AG04449 (cell line): ENCODE data around the gene OR6J1.
A peak's percentile ranks its signal among the peaks of the same experiment; 100 is the strongest.

Experiments
- CTCF ChIA-PET: fragments of 350-600 bp; formaldehyde crosslinking; extraction: SDS; loops from one replicate; lab custom pipeline; 2021; ENCODE audit warnings: antibody characterized with exemption; lab: Yijun Ruan, JAX
- POLR2A ChIA-PET: fragments of 400-600, 350-600 bp; formaldehyde crosslinking; extraction: SDS; loops from one replicate; lab custom pipeline; 2020; ENCODE audit warnings: antibody characterized with exemption, inconsistent platforms; lab: Yijun Ruan, JAX
- DNase-seq: peaks from one replicate; pipeline ENCODE4 v3.0.0-alpha.2; 2010; ENCODE audit warnings: low read depth, low spot score
- H3K4me3 ChIP-seq: 2 replicates; pipeline ENCODE4 v1.5.1; 2011; ENCODE audit warnings: low read depth, mild to moderate bottlenecking, control low read depth, low read length
- TF ChIP-seq, protein P1 (sequence below): IDR thresholded peaks from one replicate; pipeline ENCODE4 v1.5.1; 2011; ENCODE audit warnings: mild to moderate bottlenecking, moderate library complexity, low read length, control low read depth, inconsistent platforms; ENCODE audit not compliant: insufficient read depth; ENCODE audit errors: missing control alignments

OR6J1 gene

DNA sequence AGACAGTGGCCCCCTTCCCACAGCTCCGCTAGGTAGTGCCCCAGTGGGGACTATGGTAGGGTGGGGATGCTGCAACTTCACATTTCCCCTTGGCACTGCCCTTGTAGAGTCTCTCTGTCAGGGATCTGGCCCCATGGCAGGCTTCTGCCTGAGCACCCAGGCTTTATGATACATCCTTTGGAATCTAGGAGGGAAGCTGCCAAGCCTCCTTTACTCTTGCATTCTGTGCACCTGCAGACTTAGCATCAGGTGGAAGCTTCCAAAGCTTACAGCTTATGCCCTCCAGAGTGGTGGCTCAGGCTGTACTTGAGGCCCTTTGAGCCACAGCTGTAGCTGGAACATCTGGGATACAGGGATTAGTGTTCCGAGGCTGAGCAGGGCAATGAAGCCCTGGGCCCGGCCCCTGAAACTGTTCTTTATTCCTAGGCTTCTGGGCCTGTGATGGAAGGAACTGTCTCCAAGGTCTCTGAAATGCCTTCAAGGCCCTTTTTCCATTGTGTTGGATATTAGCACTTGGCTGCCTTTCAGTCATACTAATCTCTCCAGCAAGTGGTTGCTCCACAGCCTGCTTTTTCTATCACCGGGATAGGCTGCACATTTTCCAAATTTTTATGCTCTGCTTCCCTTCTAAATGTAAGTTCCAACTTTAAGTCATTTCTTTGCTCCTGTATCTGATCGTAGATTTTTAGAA, 22.2 kb upstream of the OR6J1 start:
- TF ChIP-seq, protein P1, sequence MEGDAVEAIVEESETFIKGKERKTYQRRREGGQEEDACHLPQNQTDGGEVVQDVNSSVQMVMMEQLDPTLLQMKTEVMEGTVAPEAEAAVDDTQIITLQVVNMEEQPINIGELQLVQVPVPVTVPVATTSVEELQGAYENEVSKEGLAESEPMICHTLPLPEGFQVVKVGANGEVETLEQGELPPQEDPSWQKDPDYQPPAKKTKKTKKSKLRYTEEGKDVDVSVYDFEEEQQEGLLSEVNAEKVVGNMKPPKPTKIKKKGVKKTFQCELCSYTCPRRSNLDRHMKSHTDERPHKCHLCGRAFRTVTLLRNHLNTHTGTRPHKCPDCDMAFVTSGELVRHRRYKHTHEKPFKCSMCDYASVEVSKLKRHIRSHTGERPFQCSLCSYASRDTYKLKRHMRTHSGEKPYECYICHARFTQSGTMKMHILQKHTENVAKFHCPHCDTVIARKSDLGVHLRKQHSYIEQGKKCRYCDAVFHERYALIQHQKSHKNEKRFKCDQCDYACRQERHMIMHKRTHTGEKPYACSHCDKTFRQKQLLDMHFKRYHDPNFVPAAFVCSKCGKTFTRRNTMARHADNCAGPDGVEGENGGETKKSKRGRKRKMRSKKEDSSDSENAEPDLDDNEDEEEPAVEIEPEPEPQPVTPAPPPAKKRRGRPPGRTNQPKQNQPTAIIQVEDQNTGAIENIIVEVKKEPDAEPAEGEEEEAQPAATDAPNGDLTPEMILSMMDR: no peak
- no peak overlapping the region for H3K4me3 ChIP-seq
- DNase-seq: no peak
- ChIA-PET CTCF (interaction anchor here (0.7 to 1.7 kb wide), 5 partner anchors 9 to 188 kb away, joined by 3 to 8 read pairs (median 4); partner anchors contain the start of gene OR6J1), POLR2A (no interaction called here)

DNA sequence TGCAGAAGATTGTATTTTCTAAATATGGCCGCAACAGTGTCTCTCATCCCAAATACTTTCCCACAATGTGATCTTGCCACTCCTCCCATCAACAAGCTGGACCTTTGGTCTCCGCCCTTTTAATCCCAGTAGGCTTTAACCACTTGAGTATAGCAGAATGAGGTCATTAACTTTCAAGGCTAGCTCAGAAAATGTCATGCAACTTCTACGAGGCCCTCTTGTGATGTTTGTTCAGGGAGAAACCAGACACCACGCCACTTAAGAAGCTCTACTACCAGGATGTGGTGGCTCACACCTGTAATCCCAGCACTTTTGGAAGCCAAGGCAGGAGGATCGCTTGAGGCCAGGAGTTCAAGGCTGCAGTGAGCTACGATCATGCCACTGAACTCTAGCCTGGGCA, 20.1 kb upstream of the OR6J1 start:
- TF ChIP-seq, protein P1: no peak
- DNase-seq: no peak
- no peak overlapping the region for H3K4me3 ChIP-seq
- ChIA-PET POLR2A (interaction anchor here (0.6 kb wide), 1 partner anchor 83 kb away, joined by 3 read pairs; no protein-coding TSS in a partner anchor), CTCF (interaction anchor here (0.7 to 1.8 kb wide), 4 partner anchors 11 to 189 kb away, joined by 3 to 6 read pairs (median 4); no protein-coding TSS in a partner anchor)

DNA sequence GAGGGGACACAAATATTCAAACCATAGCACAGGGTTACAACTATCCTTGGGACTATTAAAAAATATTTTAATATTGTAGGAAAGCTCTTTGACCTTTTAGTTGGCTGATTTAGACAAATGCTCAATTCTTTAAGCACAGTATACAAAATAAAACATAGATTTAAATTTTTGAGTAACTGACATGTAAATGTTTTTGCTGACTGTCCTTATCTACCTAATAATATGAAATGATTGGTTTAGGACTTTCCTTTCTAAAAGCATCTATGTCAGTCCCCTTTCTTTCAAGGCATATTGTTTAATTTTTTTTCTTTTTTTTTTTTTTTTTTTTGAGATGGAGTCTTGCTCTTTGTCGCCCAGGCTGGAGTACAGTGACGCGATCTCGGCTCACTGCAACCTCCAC, 16.5 kb upstream of the OR6J1 start:
- ChIA-PET POLR2A (interaction anchor here (0.6 to 1.9 kb wide), 2 partner anchors 9 to 71 kb away, joined by 4 to 6 read pairs; no protein-coding TSS in a partner anchor), CTCF (interaction anchor here (0.9 to 5.5 kb wide), 9 partner anchors 8 to 192 kb away, joined by 3 to 76 read pairs (median 11); no protein-coding TSS in a partner anchor)
- no peak overlapping the region for H3K4me3 ChIP-seq
- TF ChIP-seq, protein P1: no peak
- no peak for DNase-seq

DNA sequence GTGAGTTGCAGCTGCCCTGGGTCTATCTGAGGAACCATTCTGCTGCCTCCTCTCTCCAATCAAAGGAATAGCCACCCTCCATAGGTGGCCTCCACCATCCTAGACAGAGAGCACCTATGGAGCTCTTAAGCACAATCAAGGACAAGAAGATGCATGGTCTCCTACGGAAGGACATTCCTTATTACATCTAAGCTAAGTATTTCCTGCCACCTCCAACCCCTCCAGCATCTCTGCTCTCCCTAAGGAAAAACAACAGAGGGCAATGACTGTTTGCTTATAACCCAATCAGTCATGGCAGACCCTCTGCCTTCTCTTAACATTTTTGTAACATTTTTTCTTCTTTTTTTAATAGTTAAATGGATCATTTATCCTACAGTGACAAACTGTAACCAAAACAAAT, 14.8 kb upstream of the OR6J1 start:
- ChIA-PET CTCF (interaction anchor here (1.0 to 5.5 kb wide), 22 partner anchors 10 to 241 kb away, joined by 3 to 76 read pairs (median 8); partner anchors contain the start of genes DAD1 and SLC7A7), POLR2A (interaction anchor here (0.5 to 1.9 kb wide), 2 partner anchors 69 to 217 kb away, joined by 3 to 4 read pairs; no protein-coding TSS in a partner anchor)
- TF ChIP-seq, protein P1: no peak
- H3K4me3 ChIP-seq: no peak overlapping the region
- DNase-seq: no peak

DNA sequence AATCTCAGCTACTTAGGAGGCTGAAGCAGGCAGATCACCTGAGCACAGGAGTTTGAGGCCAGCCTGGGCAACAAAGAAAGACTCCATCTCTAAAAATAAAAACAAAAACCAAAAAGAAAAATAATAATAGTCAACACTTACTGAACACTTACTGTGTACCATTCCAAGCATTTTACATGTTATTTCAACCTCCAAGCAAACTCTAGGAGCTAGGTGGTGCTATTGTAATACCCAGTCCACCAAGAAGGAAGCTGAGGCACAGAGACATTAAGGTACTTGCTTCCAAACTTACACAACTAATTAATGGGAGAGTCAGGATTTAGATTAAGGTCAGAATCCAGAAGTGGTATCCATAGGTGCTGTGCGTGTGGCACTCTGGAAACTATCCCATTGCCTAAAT, 13.7 kb upstream of the OR6J1 start:
- CTCF ChIA-PET: interaction anchor here (1.0 to 5.5 kb wide), 29 partner anchors 8 to 262 kb away, joined by 3 to 76 read pairs (median 6); partner anchors contain the start of genes ABHD4, DAD1, MRPL52 and OXA1L
- POLR2A ChIA-PET: interaction anchor here (0.7 to 0.9 kb wide), 2 partner anchors 69 to 109 kb away, joined by 4 read pairs; partner anchors contain the start of genes DAD1 and OXA1L
- H3K4me3 ChIP-seq: no peak overlapping the region
- no peak for DNase-seq
- TF ChIP-seq, protein P1: peak; percentile 16
